Activated naive CD4-positive, alpha-beta T cell treated with anti-CD3 and anti-CD28 coated beads, Interleukin-2, amount 10 ng/mL, durations not matched to agents 7 days and 5 days (primary cell): ENCODE results near the gene ZPBP.

Experiments used
- CTCF ChIA-PET: fragments of 350-600 bp; sonication (Branson Sonifier 250); formaldehyde crosslinking; loops from one replicate; lab custom pipeline; 2021; ENCODE audit warnings: antibody characterized with exemption; lab: Charles Lee
- DNase-seq: peaks from one replicate; pipeline ENCODE4 v3.0.0-alpha.2; 2020
- H3K27ac Mint-ChIP-seq: one replicate; pipeline ENCODE4 v1.8.0; 2021; ENCODE audit warnings: mild to moderate bottlenecking, moderate library complexity, mixed read lengths
- H3K27me3 Mint-ChIP-seq: one replicate; pipeline ENCODE4 v1.8.0; 2021; ENCODE audit warnings: mild to moderate bottlenecking, mixed read lengths
- H3K36me3 Mint-ChIP-seq: one replicate; pipeline ENCODE4 v1.8.0; 2021; ENCODE audit warnings: mixed read lengths
- H3K4me1 Mint-ChIP-seq: one replicate; pipeline ENCODE4 v1.8.0; 2021; ENCODE audit warnings: mixed read lengths
- H3K4me3 Mint-ChIP-seq: one replicate; pipeline ENCODE4 v1.8.0; 2021; ENCODE audit warnings: mild to moderate bottlenecking, moderate library complexity, mixed read lengths
- H3K9me3 Mint-ChIP-seq: one replicate; pipeline ENCODE4 v1.8.0; 2021; ENCODE audit warnings: mixed read lengths

ZPBP gene

GRCh38 chr7:50092579-50093491 lies at the start of gene ZPBP:
Gene ZPBP, minus strand, starts transcription at chr7:50093246. Its CDS starts 52 bp downstream, at chr7:50093194.
- Mint-ChIP-seq H3K4me1 (peaks cover 5% of the 10 kb centered on the region), H3K27ac (peak within 1 kb of the TSS; percentile 75), H3K9me3 (no peaks in the 10 kb centered on the region), H3K27me3 (peaks cover 3% of the 10 kb centered on the region), H3K36me3 (no peaks in the 10 kb centered on the region), H3K4me3 (peak within 1 kb of the TSS; percentile 75)
- DNase-seq, result peak; percentile 58
- CTCF ChIA-PET, result interaction anchor here (0.6 to 4.0 kb wide), 39 partner anchors 9 to 1070 kb away, joined by 3 to 39 read pairs (median 4); partner anchors contain the start of gene FIGNL1

- peak overlapping the region; percentile 40 for H3K4me3 Mint-ChIP-seq
- peaks cover 48% of the 10 kb centered on the region for H3K4me1 Mint-ChIP-seq
- H3K27ac Mint-ChIP-seq, result peak overlapping the region; percentile 47
- peaks cover 12% of the 10 kb centered on the region for H3K27me3 Mint-ChIP-seq
- DNase-seq, result peak; percentile 55
- H3K36me3 Mint-ChIP-seq, result peaks cover 4% of the 10 kb centered on the region
- H3K9me3 Mint-ChIP-seq, result no peaks in the 10 kb centered on the region
- CTCF ChIA-PET, result interaction anchor here (0.7 to 8.5 kb wide), 20 partner anchors 10 to 486 kb away, joined by 3 to 111 read pairs (median 4); no protein-coding TSS in a partner anchor
Observed at GRCh38 chr7:50142425-50143017, 49.5 kb upstream of the ZPBP start.

- DNase-seq, result no peak
- no peaks in the 10 kb centered on the region for H3K9me3 Mint-ChIP-seq
Observed at GRCh38 chr7:50141854-50142253, 48.8 kb upstream of the ZPBP start.

GRCh38 chr7:50141131-50141530 lies 48.1 kb upstream of the ZPBP start:
- Mint-ChIP-seq H3K27ac (no peak overlapping the region), H3K4me3 (no peak overlapping the region), H3K9me3 (no peaks in the 10 kb centered on the region), H3K4me1 (peaks cover 34% of the 10 kb centered on the region), H3K36me3 (no peaks in the 10 kb centered on the region), H3K27me3 (peaks cover 14% of the 10 kb centered on the region)
- CTCF ChIA-PET, result interaction anchor here (8.5 kb wide), 1 partner anchor 277 kb away, joined by 111 read pairs; no protein-coding TSS in a partner anchor
- no peak for DNase-seq

More at GRCh38 chr7:50141854-50142253, 48.8 kb upstream of the ZPBP start:
- peaks cover 12% of the 10 kb centered on the region for H3K27me3 Mint-ChIP-seq
- no peak overlapping the region for H3K27ac Mint-ChIP-seq
- H3K4me3 Mint-ChIP-seq, result no peak overlapping the region
- CTCF ChIA-PET, result interaction anchor here (0.8 to 8.5 kb wide), 9 partner anchors 15 to 305 kb away, joined by 3 to 111 read pairs (median 5); no protein-coding TSS in a partner anchor
- H3K36me3 Mint-ChIP-seq, result peaks cover 4% of the 10 kb centered on the region
- H3K4me1 Mint-ChIP-seq, result peaks cover 42% of the 10 kb centered on the region

- no peak overlapping the region for H3K4me3 Mint-ChIP-seq
- H3K27me3 Mint-ChIP-seq, result peaks cover 18% of the 10 kb centered on the region
- no peak overlapping the region for H3K27ac Mint-ChIP-seq
- DNase-seq, result no peak
- CTCF ChIA-PET, result interaction anchor here (3.0 kb wide), 1 partner anchor 277 kb away, joined by 16 read pairs; no protein-coding TSS in a partner anchor
- H3K36me3 Mint-ChIP-seq, result no peaks in the 10 kb centered on the region
- H3K4me1 Mint-ChIP-seq, result peaks cover 30% of the 10 kb centered on the region
- H3K9me3 Mint-ChIP-seq, result no peaks in the 10 kb centered on the region
Observed at GRCh38 chr7:50140688-50141087, 47.6 kb upstream of the ZPBP start.

GRCh38 chr7:50138101-50138500 lies 45.1 kb upstream of the ZPBP start:
- Mint-ChIP-seq H3K27me3 (peaks cover 25% of the 10 kb centered on the region), H3K4me1 (peaks cover 13% of the 10 kb centered on the region), H3K36me3 (no peaks in the 10 kb centered on the region), H3K27ac (no peak overlapping the region), H3K4me3 (no peak overlapping the region), H3K9me3 (no peaks in the 10 kb centered on the region)
- no peak for DNase-seq
- CTCF ChIA-PET, result interaction anchor here (3.0 kb wide), 1 partner anchor 280 kb away, joined by 16 read pairs; no protein-coding TSS in a partner anchor

- H3K27me3 Mint-ChIP-seq, result peaks cover 3% of the 10 kb centered on the region
- no peaks in the 10 kb centered on the region for H3K9me3 Mint-ChIP-seq
- H3K4me3 Mint-ChIP-seq, result no peak overlapping the region
- no peak for DNase-seq
- peaks cover 5% of the 10 kb centered on the region for H3K4me1 Mint-ChIP-seq
- CTCF ChIA-PET, result no interaction called here
- H3K27ac Mint-ChIP-seq, result no peak overlapping the region
- H3K36me3 Mint-ChIP-seq, result no peaks in the 10 kb centered on the region
Observed at GRCh38 chr7:50125766-50126165, 32.7 kb upstream of the ZPBP start.

GRCh38 chr7:50121286-50121685 lies 28.2 kb upstream of the ZPBP start:
- DNase-seq, result no peak
- Mint-ChIP-seq H3K27ac (no peak overlapping the region), H3K27me3 (peaks cover 3% of the 10 kb centered on the region), H3K4me3 (no peak overlapping the region), H3K36me3 (no peaks in the 10 kb centered on the region), H3K4me1 (peaks cover 5% of the 10 kb centered on the region), H3K9me3 (no peaks in the 10 kb centered on the region)
- CTCF ChIA-PET, result interaction anchor here (0.8 to 5.0 kb wide), 2 partner anchors 18 to 298 kb away, joined by 3 to 39 read pairs; no protein-coding TSS in a partner anchor

- CTCF ChIA-PET, result interaction anchor here (0.7 to 5.0 kb wide), 5 partner anchors 15 to 1041 kb away, joined by 3 to 39 read pairs (median 4); no protein-coding TSS in a partner anchor
- no peaks in the 10 kb centered on the region for H3K36me3 Mint-ChIP-seq
Observed at GRCh38 chr7:50119815-50120637, 27.0 kb upstream of the ZPBP start.

GRCh38 chr7:50112250-50112649 lies 19.2 kb upstream of the ZPBP start:
- no peak overlapping the region for H3K4me3 Mint-ChIP-seq
- no peaks in the 10 kb centered on the region for H3K4me1 Mint-ChIP-seq
- no peak for DNase-seq
- CTCF ChIA-PET, result interaction anchor here (0.6 to 2.2 kb wide), 4 partner anchors 20 to 1035 kb away, joined by 4 to 5 read pairs (median 4); no protein-coding TSS in a partner anchor
- no peak overlapping the region for H3K27ac Mint-ChIP-seq
- H3K9me3 Mint-ChIP-seq, result no peaks in the 10 kb centered on the region
- no peaks in the 10 kb centered on the region for H3K36me3 Mint-ChIP-seq
- peaks cover 34% of the 10 kb centered on the region for H3K27me3 Mint-ChIP-seq

More at GRCh38 chr7:50119815-50120637, 27.0 kb upstream of the ZPBP start:
- H3K4me3 Mint-ChIP-seq, result no peak overlapping the region
- DNase-seq, result peak; percentile 60
- H3K4me1 Mint-ChIP-seq, result no peaks in the 10 kb centered on the region
- H3K9me3 Mint-ChIP-seq, result no peaks in the 10 kb centered on the region
- peaks cover 10% of the 10 kb centered on the region for H3K27me3 Mint-ChIP-seq
- no peak overlapping the region for H3K27ac Mint-ChIP-seq

- H3K27me3 Mint-ChIP-seq, result peaks cover 24% of the 10 kb centered on the region
- no peaks in the 10 kb centered on the region for H3K4me1 Mint-ChIP-seq
- no peak for DNase-seq
- CTCF ChIA-PET, result interaction anchor here (1.1 kb wide), 1 partner anchor 9 kb away, joined by 4 read pairs; no protein-coding TSS in a partner anchor
- no peak overlapping the region for H3K27ac Mint-ChIP-seq
- H3K36me3 Mint-ChIP-seq, result no peaks in the 10 kb centered on the region
- H3K9me3 Mint-ChIP-seq, result no peaks in the 10 kb centered on the region
- no peak overlapping the region for H3K4me3 Mint-ChIP-seq
Observed at GRCh38 chr7:50101873-50102272, 8.8 kb upstream of the ZPBP start.

- H3K27ac Mint-ChIP-seq, result no peak overlapping the region
- no peak overlapping the region for H3K4me3 Mint-ChIP-seq
- DNase-seq, result no peak
- CTCF ChIA-PET, result interaction anchor here (4.0 kb wide), 1 partner anchor 371 kb away, joined by 27 read pairs; no protein-coding TSS in a partner anchor
- peaks cover 13% of the 10 kb centered on the region for H3K27me3 Mint-ChIP-seq
- H3K4me1 Mint-ChIP-seq, result peaks cover 5% of the 10 kb centered on the region
- H3K9me3 Mint-ChIP-seq, result no peaks in the 10 kb centered on the region
- no peaks in the 10 kb centered on the region for H3K36me3 Mint-ChIP-seq
Observed at GRCh38 chr7:50095634-50096033, 2.6 kb upstream of the ZPBP start.

GRCh38 chr7:50088463-50089129 lies 4.5 kb downstream of the ZPBP start:
- CTCF ChIA-PET, result no interaction called here
- no peaks in the 10 kb centered on the region for H3K9me3 Mint-ChIP-seq
- DNase-seq, result no peak
- H3K4me3 Mint-ChIP-seq, result no peak overlapping the region
- H3K27ac Mint-ChIP-seq, result no peak overlapping the region
- H3K36me3 Mint-ChIP-seq, result no peaks in the 10 kb centered on the region
- H3K4me1 Mint-ChIP-seq, result peaks cover 5% of the 10 kb centered on the region
- H3K27me3 Mint-ChIP-seq, result peaks cover 6% of the 10 kb centered on the region
